WTC11 (cell line): ENCODE data around the gene STH. TPM values are rescaled to one million over a fixed set of nuclear protein-coding genes. Genes with fewer than 3 reads are reported as not detected.

Source experiments
- ATAC-seq: fragments of 200-7000 bp; cut with Tn5 transposase; 2 replicates; pipeline ENCODE4 v1.10.0; 2021; ENCODE audit warnings: mild to moderate bottlenecking, moderate library complexity
- CTCF ChIA-PET: fragments of 300-600 bp; sonication (Branson Sonifier 250); formaldehyde crosslinking; loops from one replicate; lab custom pipeline; 2021; ENCODE audit warnings: antibody characterized with exemption; lab: Charles Lee
- POLR2A ChIA-PET: fragments of 350-600 bp; sonication (Branson Sonifier 250); formaldehyde crosslinking; loops from one replicate; lab custom pipeline; 2021; ENCODE audit warnings: antibody characterized with exemption; lab: Charles Lee
- DNase-seq: peaks from one replicate; pipeline ENCODE4 v3.0.0; 2021; ENCODE audit warnings: low spot score
- H3K27ac Mint-ChIP-seq: 2 replicates; pipeline ENCODE4 v1.8.0; 2021; ENCODE audit warnings: mixed read lengths
- H3K27me3 Mint-ChIP-seq: 2 replicates; pipeline ENCODE4 v1.8.0; 2021; ENCODE audit warnings: low read depth, mild to moderate bottlenecking, moderate library complexity, mixed read lengths
- H3K36me3 Mint-ChIP-seq: 2 replicates; pipeline ENCODE4 v1.8.0; 2021; ENCODE audit warnings: mixed read lengths
- H3K4me1 Mint-ChIP-seq: 2 replicates; pipeline ENCODE4 v1.8.0; 2022; ENCODE audit warnings: mixed read lengths
- H3K4me3 Mint-ChIP-seq: 2 replicates; pipeline ENCODE4 v1.8.0; 2021; ENCODE audit warnings: mild to moderate bottlenecking, moderate library complexity, mixed read lengths
- H3K9me3 Mint-ChIP-seq: 2 replicates; pipeline ENCODE4 v1.8.0; 2021; ENCODE audit warnings: mixed read lengths
- ATF1 ChIP-seq: sonication (generic); formaldehyde crosslinking; IDR thresholded peaks from 2 replicates; pipeline ENCODE4 v1.8.1; 2023; ENCODE audit warnings: mild to moderate bottlenecking, moderate library complexity, missing genetic modification reagents
- CTCF ChIP-seq: fragments of 200-600 bp; IDR thresholded peaks from 2 replicates; pipeline ENCODE4 v1.8.0; 2022; ENCODE audit warnings: antibody characterized with exemption
- HMGXB4 ChIP-seq: sonication (generic); formaldehyde crosslinking; IDR thresholded peaks from 2 replicates; pipeline ENCODE4 v1.8.1; 2023; ENCODE audit warnings: mild to moderate bottlenecking, moderate library complexity, missing genetic modification reagents
- KAT7 ChIP-seq: sonication (generic); formaldehyde crosslinking; IDR thresholded peaks from 2 replicates; pipeline ENCODE4 v1.8.1; 2023; ENCODE audit warnings: missing genetic modification reagents, mild to moderate bottlenecking, borderline replicate concordance
- NFATC4 ChIP-seq: fragments of 250-450 bp; sonication (Bioruptor Pico); IDR thresholded peaks from 2 replicates; pipeline ENCODE4 v1.9.0; 2021; ENCODE audit warnings: mild to moderate bottlenecking
- PRDM15 ChIP-seq: sonication (generic); formaldehyde crosslinking; IDR thresholded peaks from 2 replicates; pipeline ENCODE4 v1.8.0; 2022; ENCODE audit warnings: missing genetic modification reagents
- SMAD4 ChIP-seq: sonication (generic); formaldehyde crosslinking; IDR thresholded peaks from 2 replicates; pipeline ENCODE4 v1.8.0; 2022; ENCODE audit warnings: mild to moderate bottlenecking, missing genetic modification reagents
- TCF7 ChIP-seq: sonication (generic); formaldehyde crosslinking; IDR thresholded peaks from 2 replicates; pipeline ENCODE4 v1.8.0; 2022; ENCODE audit warnings: mild to moderate bottlenecking, low read depth, missing genetic modification reagents, moderate library complexity
- ZNF121 ChIP-seq: sonication (generic); formaldehyde crosslinking; IDR thresholded peaks from 2 replicates; pipeline ENCODE4 v1.8.0; 2023; ENCODE audit warnings: missing genetic modification reagents
- ZNF416 ChIP-seq: fragments of 250-450 bp; sonication (Bioruptor Pico); IDR thresholded peaks from 2 replicates; pipeline ENCODE4 v1.9.0; 2021; ENCODE audit warnings: mild to moderate bottlenecking, inconsistent platforms
- ZNF423 ChIP-seq: fragments of 250-450 bp; sonication (Bioruptor Pico); IDR thresholded peaks from 2 replicates; pipeline ENCODE4 v2.1.2; 2022; ENCODE audit warnings: mild to moderate bottlenecking, moderate library complexity
- ZNF512 ChIP-seq: sonication (generic); formaldehyde crosslinking; IDR thresholded peaks from 2 replicates; pipeline ENCODE4 v1.8.1; 2022; ENCODE audit warnings: missing genetic modification reagents, borderline replicate concordance
- total RNA-seq: library from RNA; stranded (reverse); gene quantifications from 3 replicates; pipeline ENCODE4 v1.2.3, GENCODE V29; 2021

Gene STH
- total RNA-seq, 1 experiment from 2014 or later = not detected

GRCh38 chr17:45994987-45995386, 4.1 kb upstream of the STH start:
- ATAC-seq (no peak), DNase-seq (no peak)
- no peak overlapping the region for H3K4me3 Mint-ChIP-seq
- peaks cover 12% of the 10 kb centered on the region; the same call in 1 of the 2 replicates for H3K4me1 Mint-ChIP-seq
- no peaks in the 10 kb centered on the region for H3K27me3 Mint-ChIP-seq
- peaks cover under 1% of the 10 kb centered on the region for H3K9me3 Mint-ChIP-seq
- ChIA-PET CTCF (interaction anchor here (1.9 kb wide), 1 partner anchor 23 kb away, joined by 10 read pairs; no protein-coding TSS in a partner anchor), POLR2A (no interaction called here)
- TF ChIP-seq ZNF423 (CRISPR knock-in tag) (no peak), NFATC4 (no peak), TCF7 (CRISPR knock-in tag) (no peak), ATF1 (no peak), ZNF416 (CRISPR knock-in tag) (no peak), HMGXB4 (no peak), SMAD4 (CRISPR knock-in tag) (no peak), ZNF512 (CRISPR knock-in tag) (no peak), ZNF121 (CRISPR knock-in tag) (no peak), PRDM15 (CRISPR knock-in tag) (no peak), KAT7 (CRISPR knock-in tag) (no peak), CTCF (no peak)
- H3K27ac Mint-ChIP-seq = no peak overlapping the region
- no peaks in the 10 kb centered on the region for H3K36me3 Mint-ChIP-seq

GRCh38 chr17:45995627-45996270, 3.3 kb upstream of the STH start:
- ChIA-PET POLR2A (no interaction called here), CTCF (interaction anchor here (1.9 kb wide), 1 partner anchor 24 kb away, joined by 10 read pairs; no protein-coding TSS in a partner anchor)

More at GRCh38 chr17:45995627-45996270, 3.3 kb upstream of the STH start:
- no peaks in the 10 kb centered on the region for H3K9me3 Mint-ChIP-seq
- TF ChIP-seq CTCF = no peak
- TF ChIP-seq, all 79 proteins: peak for 0
- H3K27ac Mint-ChIP-seq = no peak overlapping the region
- ATAC-seq (no peak), DNase-seq (no peak)
- peaks cover 12% of the 10 kb centered on the region; the same call in 1 of the 2 replicates for H3K4me1 Mint-ChIP-seq
- H3K4me3 Mint-ChIP-seq = no peak overlapping the region
- H3K27me3 Mint-ChIP-seq = no peaks in the 10 kb centered on the region
- H3K36me3 Mint-ChIP-seq = no peaks in the 10 kb centered on the region
